DLD1 (cell line): Measurements from ENCODE around the gene PCNX1.

Source experiments
- in situ Hi-C: cut with HindIII; loops from 2 replicates; pipeline ENCODE4 v1.10.0; 2017; ENCODE audit warnings: low sequenced_read_pairs

PCNX1 gene

DNA sequence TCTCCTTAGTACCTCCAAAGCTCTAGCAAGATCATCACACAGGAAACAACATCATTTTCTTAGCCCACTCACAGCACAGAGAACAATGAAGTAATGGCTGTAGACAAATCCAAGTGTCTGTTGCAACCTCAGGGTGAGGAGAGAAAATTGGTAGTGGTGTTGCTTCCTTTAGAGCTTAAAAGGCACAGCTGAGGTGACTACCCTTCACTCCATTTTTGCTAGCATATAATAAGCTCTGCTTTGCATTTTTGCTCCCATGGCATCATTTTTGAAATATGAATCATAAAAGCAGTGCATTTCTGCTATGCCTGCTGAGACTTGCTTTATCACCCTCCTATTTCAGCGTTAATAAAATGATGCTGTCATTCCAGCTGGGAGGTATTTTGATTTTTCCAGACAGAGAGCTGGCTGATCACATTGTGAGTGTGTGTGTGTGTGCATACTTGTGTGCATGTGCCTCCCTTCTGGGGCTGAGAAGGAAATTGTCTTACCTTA lies 18.5 kb upstream of the PCNX1 start:
- in situ Hi-C loops, result no loop called here

DNA sequence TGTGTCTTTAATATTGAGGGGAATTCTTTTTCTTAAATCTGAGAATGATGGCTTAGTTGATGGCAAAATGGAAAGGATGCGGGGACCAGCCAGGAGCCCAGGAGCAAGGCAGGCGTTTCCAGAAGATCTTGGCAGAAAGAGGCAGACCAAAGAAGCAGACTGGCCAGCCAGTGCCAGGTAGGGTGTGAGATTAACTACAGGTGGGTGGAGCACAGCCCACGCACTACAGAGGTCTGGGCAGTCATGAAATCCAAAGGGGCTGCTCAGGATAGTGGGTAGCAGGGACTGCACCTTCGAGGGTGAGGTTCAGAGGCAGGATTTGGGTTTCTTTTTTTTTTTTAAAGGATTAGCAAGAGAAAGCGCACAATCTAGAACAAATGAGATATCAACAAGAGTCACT lies 17.7 kb upstream of the PCNX1 start:
- in situ Hi-C loops, result no loop called here

DNA sequence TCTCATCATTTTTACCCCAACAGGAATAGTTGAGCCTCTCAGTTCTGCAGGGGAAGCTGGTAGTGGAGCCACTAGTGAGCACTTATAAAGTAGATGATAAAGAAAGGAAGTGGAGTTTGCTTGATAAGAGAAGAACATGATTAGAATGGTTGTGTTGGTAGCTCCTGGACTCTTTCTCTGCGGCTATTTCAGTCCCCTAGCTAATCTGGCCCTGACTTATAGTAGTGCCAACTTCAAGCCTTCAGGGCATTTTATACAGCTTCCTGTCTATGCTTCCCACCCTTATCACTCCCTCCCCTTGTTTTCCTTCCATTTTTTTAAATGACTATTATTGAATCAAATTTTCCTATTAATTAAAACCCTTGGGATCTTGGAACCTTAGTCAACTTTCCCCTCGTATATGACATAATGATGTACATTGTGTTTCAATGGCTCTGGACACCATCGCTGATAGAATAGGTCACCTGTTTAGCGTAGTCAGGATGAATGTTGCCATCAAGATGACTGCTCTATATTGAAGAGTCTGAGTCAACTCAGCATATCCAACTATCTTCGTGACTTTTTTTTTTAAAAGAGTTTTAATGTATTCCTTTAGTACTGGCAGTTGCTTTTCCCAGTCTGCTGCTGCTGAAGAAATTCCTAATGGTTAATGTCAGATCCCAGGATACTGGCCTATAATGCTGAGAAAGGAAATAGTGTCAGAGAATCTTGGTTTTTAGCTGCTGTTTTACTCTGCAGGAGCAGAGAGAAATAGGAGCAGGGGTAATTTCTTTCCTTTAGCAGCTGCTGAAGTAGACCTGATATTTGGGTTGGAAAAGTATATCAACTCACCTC lies 16.2 kb upstream of the PCNX1 start:
- in situ Hi-C loops, result no loop called here

DNA sequence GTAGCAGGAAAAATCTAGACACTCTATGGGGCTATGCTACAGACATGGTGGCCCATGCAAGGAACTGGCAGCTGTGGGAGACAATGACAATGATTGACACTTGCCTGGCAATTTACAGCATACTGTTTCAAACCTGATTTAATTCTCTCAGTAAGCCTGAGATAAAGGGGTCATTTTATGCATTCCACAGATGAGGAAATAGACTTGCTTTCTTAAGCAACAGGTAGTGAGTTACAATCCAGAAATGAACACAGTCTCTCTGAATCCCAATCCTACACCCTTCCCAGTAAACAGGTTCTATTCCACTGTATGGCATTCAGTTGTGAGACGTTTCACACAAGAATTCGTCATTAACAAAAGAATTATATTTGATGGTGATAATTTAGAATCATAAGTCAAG lies 15.5 kb upstream of the PCNX1 start:
- in situ Hi-C loops, result no loop called here

DNA sequence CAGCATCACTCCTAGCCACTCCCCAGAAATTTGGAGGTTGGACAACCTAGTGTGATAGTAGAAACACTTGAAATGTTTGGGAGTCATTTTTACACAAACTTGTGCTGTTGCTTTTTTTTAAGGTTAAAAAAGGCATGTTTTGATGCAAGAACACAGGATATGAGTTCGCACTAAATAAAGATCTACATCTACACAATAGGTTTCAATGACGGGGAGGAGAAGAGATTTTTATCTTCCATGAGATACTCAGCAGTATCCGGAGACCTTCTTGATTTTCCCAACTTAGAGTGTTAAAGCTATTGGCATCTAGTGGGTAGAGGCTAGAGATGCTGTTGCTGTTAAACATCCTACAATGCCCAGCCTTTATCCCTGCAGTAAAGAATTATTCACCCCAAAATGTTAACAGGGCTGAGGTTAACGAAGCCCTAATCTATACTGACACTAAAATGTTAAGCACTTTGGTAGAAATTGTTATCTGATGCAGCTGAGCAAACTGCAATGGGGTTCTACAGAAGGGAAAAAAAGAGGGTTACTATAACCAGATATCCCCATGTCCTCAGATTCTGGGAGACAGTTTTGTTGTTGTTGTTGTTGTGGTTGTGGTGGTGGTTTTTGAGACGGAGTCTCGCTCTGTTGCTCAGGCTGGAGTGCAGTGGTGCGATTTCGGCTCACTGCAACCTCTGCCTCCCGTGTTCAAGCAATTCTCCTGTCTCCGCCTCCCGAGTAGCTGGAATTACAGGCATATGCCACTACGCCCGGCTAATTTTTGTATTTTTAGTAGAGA lies 14.0 kb upstream of the PCNX1 start:
- in situ Hi-C loops, result no loop called here

DNA sequence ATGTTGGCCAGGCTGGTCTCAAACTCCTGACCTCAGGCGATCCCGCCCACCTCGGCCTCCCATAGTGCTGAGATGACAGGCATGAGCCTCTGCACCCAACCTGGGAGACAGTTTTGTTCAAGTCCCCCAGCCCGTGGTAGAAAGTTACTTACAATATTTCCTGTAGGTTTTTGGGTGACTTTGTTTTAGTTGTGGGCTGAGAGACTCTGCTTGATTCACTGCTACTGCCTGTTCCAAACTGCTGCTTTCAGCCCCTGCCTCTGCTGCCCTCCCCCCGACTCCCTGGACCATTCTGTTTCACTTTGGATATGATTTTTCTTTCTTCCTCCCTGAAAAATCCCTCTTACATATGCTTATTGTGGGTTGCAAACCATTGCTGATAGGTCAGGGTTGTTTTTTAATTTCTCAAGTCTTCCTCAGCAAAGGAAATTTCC lies 13.4 kb upstream of the PCNX1 start:
- in situ Hi-C loops, result no loop called here

DNA sequence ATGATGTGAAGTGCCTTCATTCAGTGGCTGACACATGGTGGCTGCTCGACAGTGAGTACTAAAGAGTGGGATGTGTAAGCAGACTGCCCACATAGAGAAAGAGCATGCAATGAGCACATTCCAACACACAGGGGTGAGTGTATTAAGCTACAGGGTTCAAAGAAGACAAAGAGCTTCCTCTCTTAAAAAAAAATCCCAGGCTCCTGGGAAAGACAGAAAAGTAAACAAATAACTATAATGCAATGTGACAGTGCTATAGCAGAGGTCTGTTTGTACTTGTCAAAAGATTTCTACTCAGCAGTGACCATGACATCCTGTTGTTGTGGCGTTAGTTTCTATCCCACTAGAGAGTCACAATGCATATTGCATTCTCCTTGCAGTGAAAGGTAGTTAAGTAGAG lies 12.4 kb upstream of the PCNX1 start:
- in situ Hi-C loops, result no loop called here

DNA sequence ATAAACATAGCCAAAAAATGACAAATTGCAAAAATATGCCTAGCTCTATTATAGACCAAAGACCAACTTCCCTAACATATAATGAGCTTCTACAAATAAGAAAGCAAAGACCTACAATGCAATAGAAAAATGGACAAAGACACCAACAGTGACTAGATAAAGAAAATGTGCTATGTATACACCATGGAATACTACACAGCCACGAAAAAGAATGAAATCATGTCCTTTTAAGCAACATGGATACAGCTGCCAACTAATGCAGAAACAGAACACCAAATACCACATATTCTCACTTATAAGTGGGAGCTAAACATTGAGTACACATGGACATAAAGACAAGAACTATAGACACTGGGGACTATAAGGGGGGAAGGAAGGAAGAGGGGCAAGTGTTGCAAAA lies 10.9 kb upstream of the PCNX1 start:
- in situ Hi-C loops, result no loop called here

DNA sequence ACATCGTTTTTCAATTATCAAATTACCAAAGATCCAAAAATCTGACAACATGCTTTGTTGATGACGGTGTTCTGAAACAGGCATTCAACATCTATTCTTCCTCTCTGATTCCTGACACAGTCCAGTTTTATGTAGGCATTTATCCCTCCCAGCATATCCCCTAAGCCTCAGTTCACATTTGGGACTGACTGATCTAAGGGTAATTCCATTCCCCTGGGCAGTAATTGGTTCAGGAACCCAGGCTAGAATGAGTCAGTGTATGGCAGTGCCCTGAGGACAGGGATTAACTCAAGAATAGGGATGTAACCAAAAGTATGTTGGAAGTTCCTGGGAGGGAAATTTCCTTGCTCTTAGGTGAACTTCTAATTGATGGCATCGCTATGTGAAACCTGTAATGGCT lies 10.3 kb upstream of the PCNX1 start:
- in situ Hi-C loops, result no loop called here

DNA sequence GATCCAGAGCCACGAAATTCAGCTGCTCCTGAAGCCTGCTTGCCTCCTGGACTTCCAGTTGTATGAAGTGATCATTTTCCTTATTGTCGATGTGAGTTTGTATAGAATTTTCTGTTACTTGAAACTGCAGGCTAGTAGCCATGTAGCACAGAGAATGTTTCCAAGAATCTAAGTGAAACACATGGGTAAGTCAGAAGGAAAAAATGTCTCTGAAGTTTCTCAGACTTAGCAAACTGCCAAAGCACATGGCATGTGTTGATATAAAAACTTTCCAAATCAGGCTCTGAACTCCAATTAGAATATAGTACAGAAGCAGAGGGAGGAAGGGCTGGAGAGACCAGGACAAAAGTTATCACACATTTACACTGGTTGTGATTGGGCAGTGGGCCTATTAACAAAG lies 9.8 kb upstream of the PCNX1 start:
- in situ Hi-C loops, result no loop called here

DNA sequence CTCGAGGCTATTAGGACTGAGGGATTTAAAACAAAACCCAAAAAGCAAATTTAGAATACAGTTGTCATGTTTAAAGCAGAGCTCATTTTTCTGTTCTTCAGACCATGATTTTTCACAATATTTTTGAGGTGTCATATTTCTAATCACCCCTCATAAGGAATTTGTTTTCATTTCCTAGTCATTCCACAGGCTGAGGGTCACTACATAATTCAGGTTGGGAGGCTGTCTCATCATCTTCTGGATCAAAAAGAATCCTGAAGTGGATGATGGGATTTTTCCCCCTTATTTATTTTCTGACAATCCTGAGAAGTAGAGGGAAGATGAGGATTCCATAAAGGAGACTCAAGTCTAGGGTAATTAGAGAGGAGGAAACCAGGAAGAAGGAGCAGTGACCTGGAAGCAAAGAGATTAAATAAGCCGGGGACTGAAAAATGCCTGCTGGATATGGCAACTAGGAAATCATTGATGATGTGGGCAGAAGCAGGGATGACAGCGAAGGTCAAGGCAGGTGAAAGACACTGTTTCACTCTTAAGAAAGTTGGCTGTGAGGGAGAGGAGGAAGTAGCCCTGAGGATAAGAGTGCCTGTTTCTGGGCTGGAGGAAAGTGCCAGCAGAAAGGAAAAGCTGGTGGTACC lies 9.0 kb upstream of the PCNX1 start:
- in situ Hi-C loops, result no loop called here

DNA sequence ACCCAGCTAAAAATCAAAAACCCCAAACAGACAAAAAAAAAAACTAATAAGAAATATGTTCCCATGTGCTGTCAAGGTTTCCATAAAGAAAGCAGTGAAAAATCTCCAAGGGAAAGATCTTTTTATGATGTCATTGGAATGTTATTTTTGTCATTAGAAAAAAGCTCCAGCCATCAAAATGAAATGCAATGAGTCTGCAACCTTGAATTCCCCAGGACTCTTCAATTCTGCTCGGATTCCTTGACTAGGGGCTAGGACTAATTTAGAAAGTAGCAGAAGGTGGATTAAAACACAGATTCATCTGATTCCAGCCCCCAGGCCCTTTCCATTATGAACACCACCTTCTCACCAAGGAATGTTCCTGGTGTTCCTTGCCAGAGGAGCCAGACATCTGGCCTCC lies 6.0 kb upstream of the PCNX1 start:
- in situ Hi-C loops, result no loop called here

DNA sequence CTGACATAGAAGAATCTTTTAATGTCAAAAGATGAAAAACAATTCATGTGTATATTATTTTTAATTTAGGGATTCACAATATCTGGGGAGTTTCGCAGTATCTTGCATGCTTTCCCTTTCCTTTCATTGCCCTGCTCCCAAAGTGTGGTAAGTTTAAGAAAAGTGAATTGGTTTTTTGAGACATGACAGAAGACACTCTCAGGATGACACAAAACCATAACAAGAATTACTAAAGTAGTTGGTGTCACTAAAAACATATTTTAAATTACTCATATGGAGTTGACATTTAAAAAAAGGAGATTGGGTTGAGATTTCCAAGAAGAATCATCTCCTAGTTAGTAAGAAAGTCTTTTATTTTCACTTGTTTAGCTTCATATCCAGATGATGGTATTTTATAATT lies 5.1 kb upstream of the PCNX1 start:
- in situ Hi-C loops, result no loop called here

DNA sequence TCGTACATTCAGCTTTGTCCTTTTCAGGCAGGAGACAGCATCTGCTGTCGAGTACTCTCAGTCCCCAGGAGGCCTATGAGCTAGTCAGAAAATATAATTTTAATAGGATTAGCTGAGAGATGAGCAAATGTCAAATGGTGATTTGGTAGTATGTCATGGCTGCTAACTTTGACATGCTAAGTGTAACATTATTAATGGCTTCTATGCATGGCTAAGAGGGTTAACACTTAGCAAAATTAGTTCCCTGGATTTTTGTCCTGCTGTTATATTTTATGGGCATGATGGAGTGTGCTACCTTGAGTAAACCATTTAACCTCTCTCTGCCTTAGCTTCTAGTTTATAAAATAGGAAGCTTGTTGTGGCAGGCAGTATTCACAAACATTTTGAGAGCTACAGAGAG lies 2.9 kb upstream of the PCNX1 start:
- in situ Hi-C loops, result no loop called here

DNA sequence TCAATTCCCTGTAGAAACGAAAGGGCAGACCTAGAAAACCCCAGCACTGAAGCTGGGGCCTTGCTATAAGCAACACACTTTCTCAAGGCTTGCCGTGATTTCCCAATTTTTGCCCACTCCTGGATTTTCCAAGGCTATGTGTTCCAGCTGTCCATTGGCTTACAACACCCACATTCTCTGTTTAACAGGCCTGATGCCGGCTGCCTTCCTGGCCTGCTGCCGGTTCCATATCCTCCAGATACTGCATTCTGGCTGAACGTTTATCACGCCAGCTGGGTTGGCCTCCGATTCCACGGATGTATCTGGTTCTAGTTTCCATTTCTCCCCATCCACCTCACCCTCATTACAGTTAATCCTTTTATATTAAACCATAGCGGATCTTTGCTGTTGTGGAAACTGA lies 2.0 kb upstream of the PCNX1 start:
- in situ Hi-C loops, result no loop called here

DNA sequence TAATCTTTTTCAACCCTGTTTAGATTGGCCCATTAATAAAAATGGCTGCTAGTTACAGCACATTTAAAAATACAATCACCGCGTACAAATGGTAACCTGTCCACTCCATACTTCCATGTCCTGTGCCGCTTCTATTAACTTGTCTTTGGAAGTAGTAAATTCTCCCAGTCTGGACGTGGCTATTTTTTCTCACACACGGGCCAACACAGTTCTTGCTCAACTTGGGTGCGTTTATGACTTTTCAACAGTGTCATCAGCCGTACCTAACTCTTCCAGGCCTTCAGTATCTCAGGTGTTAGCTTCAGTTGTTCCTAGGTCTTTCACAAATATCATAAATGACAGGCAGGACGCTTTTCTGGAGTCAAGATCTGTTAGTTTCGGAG lies 475 bp upstream of the PCNX1 start:
- in situ Hi-C loops, result no loop called here

DNA sequence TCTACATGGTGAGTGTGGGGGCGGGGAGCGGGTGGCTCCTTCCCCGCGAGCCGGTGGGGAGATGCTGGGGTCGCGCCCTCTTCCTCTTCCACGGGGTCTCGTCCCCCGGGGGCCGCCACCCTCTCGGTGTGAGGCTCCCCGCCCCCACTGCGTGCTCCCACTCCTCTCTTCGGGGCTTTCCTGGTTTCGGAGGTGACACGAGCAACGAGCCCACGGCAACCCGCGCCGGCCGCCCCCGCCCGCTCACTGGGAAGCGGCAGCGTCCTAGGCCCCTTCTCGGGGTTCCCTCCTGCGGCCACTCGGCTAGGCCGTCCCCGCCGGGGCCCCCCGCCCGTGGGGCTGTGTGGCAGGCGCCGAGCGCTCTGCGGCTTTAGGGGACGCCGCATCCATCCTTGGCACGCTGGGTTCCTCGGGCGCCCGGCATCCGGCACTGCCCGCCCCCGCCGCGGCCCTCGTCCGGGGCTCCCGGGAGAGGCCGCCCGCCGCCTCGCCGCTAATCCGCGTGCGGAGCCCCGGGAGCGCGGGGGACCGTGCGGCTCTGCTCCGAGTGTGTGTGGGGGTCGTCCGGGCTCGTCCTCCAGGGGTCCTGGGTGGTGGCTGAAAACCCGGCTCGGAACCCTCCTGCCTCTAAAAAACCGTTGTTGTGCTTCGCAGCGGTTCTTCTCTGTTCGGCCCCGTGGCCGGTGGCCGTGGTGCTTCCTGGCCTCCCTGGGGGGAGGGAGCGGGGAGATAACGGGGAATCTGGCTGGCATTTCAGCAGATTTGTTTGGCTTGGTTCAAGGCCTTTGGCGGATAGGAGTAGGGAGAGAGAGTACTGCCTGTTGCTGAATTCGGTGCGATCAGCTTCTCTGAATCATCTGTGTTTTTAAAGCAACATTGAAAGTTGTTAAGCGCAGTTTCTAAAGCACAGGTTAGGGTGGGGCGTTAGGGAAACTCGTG lies 1.0 kb downstream of the PCNX1 start:
- in situ Hi-C loops, result no loop called here

DNA sequence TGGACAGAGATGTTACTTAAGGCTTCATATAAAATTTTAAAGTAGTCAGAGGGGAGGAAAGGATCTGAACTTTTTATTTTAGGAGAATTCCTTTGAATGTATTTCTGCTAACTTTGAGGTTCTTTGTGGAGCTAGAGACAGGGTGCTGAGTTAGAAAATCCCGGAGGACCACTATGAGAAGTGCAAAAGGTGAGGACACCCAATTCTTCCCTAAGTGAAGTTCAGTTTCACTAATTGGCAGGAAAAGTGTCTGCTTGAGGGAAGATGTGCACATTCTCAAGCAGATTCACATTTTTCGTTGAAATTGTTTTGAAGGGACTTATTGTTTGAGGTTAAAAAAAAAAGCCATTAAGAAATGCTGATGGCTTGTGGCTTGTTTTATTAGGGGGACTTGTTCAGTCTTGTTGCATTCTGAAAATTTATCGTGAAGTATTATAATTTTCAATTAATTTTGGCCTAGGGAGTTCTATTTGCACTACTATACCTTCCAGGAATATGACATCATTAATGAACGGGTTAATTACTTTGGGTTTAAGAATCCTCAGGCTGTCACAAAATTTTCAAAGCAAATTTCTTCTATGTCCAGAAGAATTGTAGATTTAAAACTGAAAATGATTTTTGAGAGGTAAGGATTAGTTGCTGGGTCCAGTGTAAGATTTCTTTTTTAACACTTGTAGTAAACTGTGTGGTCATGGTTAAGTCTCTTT lies 1.8 kb downstream of the PCNX1 start:
- in situ Hi-C loops, result no loop called here

DNA sequence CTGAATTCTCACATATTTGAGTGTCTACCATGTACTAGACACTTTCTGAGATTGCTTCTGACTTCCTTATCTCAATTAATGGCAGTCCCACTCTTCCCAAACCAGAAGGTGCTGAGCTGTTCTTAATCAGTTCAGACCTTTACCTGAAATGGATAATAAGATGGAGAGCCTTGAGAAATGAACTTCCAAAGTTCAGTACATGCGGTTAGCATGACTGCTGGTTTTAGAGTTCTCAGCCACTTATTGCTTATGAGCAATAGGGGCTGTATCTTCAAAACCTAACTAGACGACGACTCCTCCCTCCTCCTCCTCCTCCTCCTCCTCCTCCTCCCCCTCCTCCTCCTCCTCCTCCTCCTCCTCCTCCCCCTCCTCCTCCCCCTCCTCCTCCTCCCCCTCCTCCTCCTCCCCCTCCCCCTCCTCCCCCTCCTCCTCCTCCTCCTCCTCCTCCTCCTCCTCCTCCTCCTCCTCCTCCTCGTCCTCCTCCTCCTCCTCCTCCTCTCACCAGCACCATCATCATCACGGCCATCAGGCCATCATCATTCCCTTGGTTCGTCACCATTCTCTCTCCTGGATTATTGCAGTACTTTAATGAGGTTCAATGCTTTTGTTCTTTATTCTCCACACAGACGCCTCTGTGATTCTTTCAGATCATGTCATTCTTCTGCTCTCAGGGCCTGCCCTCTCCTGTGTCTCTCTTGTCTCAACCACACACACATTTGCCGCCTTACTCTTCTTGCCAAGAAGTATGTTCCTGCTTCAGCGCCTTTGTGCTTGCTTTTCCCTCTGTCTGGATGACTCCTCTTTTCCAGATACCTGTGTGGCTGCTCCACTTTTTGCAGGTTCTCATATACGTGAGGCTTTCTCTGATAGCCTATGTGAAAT lies 2.7 kb downstream of the PCNX1 start:
- in situ Hi-C loops, result no loop called here
